Ramos (cell line): ENCODE measurements around the gene LYRM7.
"Not testable (repeated sequence)": the region's sequence is repeated elsewhere in the genome, so short reads cannot be mapped to it uniquely, and the experiment has no call there.

Experiments
- in situ Hi-C: fragments of 300-500 bp; cut with MboI; formaldehyde crosslinking; loops from one replicate; pipeline ENCODE4 v1.14.3; 2022; ENCODE audit warnings: low sequenced_read_pairs; ENCODE audit not compliant: unreplicated experiment

Gene LYRM7

DNA sequence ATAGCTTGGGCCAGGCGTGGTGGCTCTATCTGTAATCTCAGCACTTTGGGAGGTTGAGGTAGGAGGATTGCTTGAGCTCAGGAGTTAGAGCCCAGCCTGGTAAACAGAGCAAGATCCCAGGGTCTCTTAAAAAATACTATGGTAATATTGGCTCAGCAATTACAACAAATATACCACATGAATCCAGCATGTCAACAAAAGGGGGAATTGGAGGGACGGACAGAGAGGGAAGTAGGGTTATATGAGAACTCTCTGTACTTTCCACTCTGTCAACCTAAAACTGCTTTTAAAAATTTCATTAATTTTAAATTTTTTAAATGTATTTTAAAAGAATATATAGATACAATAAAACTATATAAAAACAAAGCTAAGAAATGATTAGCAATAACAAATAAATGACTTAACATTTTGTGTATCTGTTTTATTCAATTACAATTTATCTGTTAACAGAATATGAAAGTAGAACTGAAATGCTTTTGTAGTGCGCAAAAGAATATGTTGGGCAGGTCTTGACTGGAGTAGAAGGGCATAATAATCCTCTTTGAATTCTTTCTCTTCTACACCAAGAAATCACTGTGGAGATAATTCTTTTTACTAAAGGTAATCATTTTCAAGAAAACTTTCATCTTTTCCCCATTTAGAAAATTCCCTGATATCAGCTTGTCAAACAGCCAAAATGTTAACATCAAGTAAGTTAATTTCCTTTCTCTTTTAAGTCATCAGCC is 80.2 kb downstream of the LYRM7 start:
- in situ Hi-C loops = no loop called here

GRCh38 chr5:131252824-131253171 is 82.1 kb downstream of the LYRM7 start:
- in situ Hi-C loops = no loop called here

DNA sequence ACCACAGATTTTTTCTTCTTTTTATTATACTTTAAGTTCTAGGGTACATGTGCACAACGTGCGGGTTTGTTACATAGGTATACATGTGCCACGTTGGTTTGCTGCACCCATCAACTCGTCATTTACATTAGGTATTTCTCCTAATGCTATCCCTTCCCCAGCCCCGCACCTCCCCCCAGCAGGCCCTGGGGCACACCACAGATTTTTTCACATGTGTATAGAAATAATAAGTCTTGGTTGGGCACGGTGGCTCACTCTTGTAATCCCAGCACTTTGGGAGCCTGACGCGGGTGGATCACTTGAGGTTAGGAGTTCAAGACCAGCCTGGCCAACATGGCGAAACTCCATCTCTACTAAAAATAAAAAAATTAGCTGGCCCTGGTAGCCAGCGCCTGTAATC is 83.3 kb downstream of the LYRM7 start:
- in situ Hi-C loops = not testable (repeated sequence)

DNA sequence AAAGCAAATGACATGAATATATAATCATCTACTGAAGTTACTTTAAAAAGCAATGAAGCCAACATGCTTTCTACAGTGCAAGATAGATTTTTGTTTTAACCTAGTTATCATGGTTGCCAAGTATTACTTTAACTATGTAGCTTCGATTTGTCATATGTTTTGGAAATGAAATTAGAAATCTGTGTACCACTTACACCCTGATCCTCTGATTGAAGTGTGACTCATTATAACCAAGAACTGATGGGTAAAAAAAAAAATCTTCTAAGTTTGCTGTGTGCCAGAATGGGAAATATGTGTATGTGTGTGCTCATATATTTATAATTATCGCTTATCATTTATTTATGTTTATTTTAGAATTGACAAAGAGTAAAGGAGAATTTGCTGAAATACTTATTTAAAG is 84.0 kb downstream of the LYRM7 start:
- in situ Hi-C loops = no loop called here
